ENCODE measurements around the gene AP1G2.

The AP1G2 gene

DNA sequence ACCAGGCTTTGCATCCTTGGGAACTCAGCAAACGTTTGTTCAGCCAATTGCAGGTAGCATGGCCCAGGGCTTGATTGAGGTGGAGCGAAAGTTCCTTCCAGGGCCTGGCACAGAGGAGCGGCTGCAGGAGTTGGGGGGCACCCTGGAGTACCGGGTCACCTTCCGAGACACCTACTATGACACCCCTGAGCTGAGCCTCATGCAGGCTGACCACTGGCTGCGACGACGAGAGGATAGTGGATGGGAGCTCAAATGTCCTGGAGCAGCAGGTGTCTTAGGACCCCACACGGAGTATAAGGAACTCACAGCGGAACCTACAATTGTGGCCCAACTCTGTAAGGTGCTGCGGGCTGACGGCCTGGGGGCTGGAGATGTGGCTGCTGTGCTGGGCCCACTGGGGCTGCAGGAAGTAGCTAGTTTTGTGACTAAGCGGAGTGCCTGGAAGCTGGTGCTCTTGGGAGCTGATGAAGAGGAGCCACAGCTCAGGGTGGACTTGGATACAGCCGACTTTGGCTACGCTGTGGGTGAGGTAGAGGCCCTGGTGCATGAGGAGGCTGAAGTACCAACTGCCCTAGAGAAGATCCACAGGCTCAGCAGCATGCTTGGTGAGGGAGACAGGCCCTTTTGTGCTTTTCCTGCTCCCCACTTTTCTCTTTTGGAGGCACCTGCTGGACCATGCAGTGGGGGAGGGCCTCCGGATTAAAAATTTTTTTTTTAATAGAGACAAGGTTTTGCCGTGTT is 10.7 kb downstream of the AP1G2 start:
- H3K4me3 ChIP-seq (ENCODE audit: control insufficient read depth, low read depth, low read length) = peak overlapping the region; percentile 64
- no peak for DNase-seq (ENCODE audit: low read depth)
- TF ChIP-seq, protein P1, sequence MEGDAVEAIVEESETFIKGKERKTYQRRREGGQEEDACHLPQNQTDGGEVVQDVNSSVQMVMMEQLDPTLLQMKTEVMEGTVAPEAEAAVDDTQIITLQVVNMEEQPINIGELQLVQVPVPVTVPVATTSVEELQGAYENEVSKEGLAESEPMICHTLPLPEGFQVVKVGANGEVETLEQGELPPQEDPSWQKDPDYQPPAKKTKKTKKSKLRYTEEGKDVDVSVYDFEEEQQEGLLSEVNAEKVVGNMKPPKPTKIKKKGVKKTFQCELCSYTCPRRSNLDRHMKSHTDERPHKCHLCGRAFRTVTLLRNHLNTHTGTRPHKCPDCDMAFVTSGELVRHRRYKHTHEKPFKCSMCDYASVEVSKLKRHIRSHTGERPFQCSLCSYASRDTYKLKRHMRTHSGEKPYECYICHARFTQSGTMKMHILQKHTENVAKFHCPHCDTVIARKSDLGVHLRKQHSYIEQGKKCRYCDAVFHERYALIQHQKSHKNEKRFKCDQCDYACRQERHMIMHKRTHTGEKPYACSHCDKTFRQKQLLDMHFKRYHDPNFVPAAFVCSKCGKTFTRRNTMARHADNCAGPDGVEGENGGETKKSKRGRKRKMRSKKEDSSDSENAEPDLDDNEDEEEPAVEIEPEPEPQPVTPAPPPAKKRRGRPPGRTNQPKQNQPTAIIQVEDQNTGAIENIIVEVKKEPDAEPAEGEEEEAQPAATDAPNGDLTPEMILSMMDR (IDR thresholded peaks at IDR 0.05; ENCODE audit: control insufficient read depth, insufficient read depth, low read depth, low read length, missing control alignments) = no peak

GRCh38 chr14:23555882-23556699 is 11.5 kb downstream of the AP1G2 start, which contains the start of gene THTPA:
Gene THTPA, plus strand, starts transcription at chr14:23556271. Its CDS starts 487 bp downstream, at chr14:23556758.
- TF ChIP-seq, protein P1 (IDR thresholded peaks at IDR 0.05; ENCODE audit: control insufficient read depth, insufficient read depth, low read depth, low read length, missing control alignments) = no peak
- peak within 1 kb of the TSS; percentile 64 for H3K4me3 ChIP-seq (ENCODE audit: control insufficient read depth, low read depth, low read length)
- peak; percentile 34 for DNase-seq (ENCODE audit: low read depth)

DNA sequence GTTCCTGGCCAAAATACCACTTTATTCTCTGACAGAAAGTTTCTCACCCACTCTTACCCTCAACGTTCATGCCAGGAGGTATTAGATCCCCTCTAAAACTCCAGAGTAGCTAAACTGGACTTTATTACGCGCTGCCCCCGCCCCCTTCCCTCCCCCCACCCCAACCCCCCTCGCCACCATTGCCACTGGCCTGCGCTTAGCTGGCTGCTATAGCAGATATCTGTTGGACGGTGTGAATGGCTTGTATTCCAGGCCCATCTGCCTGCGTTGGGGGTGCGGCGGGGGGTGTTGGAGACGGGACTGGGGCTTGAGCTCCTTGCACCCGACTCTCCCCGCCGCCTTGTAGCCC is 12.1 kb downstream of the AP1G2 start:
- TF ChIP-seq, protein P1 (IDR thresholded peaks at IDR 0.05; ENCODE audit: control insufficient read depth, insufficient read depth, low read depth, low read length, missing control alignments) = no peak
- no peak for DNase-seq (ENCODE audit: low read depth)
- peak overlapping the region; percentile 64 for H3K4me3 ChIP-seq (ENCODE audit: control insufficient read depth, low read depth, low read length)

DNA sequence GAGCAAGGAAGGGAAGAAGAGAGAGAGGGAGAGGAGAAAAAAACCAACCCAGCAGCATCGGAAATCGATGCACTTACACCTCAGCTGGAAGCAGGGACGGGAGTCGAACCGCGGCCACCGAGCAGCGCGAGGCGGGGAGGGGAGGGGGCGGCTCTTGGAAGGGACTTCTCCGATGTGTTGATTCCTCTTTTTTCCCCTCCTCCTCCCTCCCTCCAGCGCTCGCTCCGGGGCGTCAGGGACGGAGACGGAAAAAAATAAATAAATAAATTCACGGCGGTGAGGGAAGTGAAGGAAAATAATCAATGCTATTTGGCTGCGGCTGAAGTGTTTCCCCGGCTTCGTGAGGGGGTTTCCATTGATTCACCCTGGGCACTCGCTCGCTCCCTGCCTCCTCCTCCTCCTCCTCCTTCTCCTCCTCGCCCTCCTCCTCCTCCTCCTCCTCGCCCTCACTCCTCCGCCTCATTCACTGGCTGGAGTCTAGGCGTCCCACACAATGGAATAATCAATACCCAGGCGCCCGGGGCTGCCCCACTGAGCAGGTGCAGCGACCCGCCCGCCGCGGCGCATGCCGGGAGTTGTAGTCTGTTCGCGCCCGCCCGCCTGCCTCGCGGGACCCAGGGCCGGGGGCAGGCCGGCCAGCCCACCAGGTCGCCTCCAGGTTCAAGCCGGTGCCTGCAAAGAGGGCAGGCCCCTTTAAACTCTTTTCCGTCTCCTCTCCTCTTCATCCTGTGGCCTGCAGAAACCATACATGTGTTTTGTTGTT is 16.1 kb downstream of the AP1G2 start, which contains the start of gene ZFHX2:
Gene ZFHX2 (minus strand): TSS at position 500 of the 763 bp plus-strand sequence. CDS start 16,440 bp downstream, outside the sequence.
- no peak for DNase-seq (ENCODE audit: low read depth)
- H3K4me3 ChIP-seq (ENCODE audit: control insufficient read depth, low read depth, low read length) = peak within 1 kb of the TSS; percentile 58
- TF ChIP-seq, protein P1 (IDR thresholded peaks at IDR 0.05; ENCODE audit: control insufficient read depth, insufficient read depth, low read depth, low read length, missing control alignments) = no peak

GRCh38 chr14:23550812-23551265 is 16.8 kb downstream of the AP1G2 start:
- H3K4me3 ChIP-seq (ENCODE audit: control insufficient read depth, low read depth, low read length) = peak overlapping the region; percentile 58
- no peak for DNase-seq (ENCODE audit: low read depth)
- TF ChIP-seq, protein P1 (IDR thresholded peaks at IDR 0.05; ENCODE audit: control insufficient read depth, insufficient read depth, low read depth, low read length, missing control alignments) = no peak
